ENCODE results near the gene ZHX3.

DNA sequence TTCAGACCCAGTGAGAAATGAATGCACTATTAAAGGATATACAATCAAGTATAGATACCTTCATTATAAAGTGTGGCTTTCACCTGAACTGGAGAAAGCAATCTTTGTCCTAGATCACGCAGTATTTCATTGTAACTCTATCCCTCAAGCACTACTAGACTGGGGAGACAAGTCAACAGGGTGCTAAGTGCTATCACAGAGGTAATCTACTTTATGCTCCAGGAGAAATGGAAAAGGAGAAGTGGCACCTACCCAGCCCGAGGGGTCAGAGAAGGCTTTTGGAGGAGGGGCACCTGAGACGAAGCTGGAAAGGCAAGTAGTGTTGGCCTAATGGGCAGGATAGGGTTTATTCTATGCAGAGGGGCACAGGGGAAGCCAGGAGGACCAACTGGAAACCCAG is 17.1 kb downstream of the ZHX3 start:
- no peak for TF ChIP-seq POLR2A (IDR thresholded peaks at IDR 0.05; ENCODE audit: low read depth, low read length)
- TF ChIP-seq POLR2AphosphoS5 (IDR thresholded peaks at IDR 0.05; ENCODE audit: low read depth, low read length), result no peak
- TF ChIP-seq SPI1 (IDR thresholded peaks at IDR 0.05; ENCODE audit: low read depth, low read length), result peak; percentile 54
- no peak for TF ChIP-seq TAF1 (IDR thresholded peaks at IDR 0.05; ENCODE audit: low read depth, low read length)
- no peak for TF ChIP-seq PAX5 (IDR thresholded peaks at IDR 0.05; ENCODE audit: insufficient read depth, low read length, severe bottlenecking)

Data from GM12891 (cell line).